Ishikawa (cell line): ENCODE measurements around the gene CNN3.

ENCODE experiments used
- CEBPB ChIP-seq: IDR thresholded peaks from 2 replicates; pipeline ENCODE4 v1.6.1; 2012
- EGR1 ChIP-seq: IDR thresholded peaks from 2 replicates; pipeline ENCODE4 v1.6.1; 2012
- EP300 ChIP-seq: IDR thresholded peaks from 2 replicates; pipeline ENCODE4 v1.6.1; 2012; ENCODE audit warnings: borderline replicate concordance
- RAD21 ChIP-seq: IDR thresholded peaks from 2 replicates; pipeline ENCODE4 v1.6.1; 2012; ENCODE audit warnings: low read depth
- TEAD4 ChIP-seq: IDR thresholded peaks from 2 replicates; pipeline ENCODE4 v1.6.1; 2012
- ZBTB7A ChIP-seq: IDR thresholded peaks from 2 replicates; pipeline ENCODE4 v1.6.1; 2012; ENCODE audit warnings: low read depth
- TF ChIP-seq, protein P1 (sequence below): IDR thresholded peaks from 2 replicates; pipeline ENCODE4 v1.6.1; 2012
- TF ChIP-seq, protein P2 (sequence below): IDR thresholded peaks from 2 replicates; pipeline ENCODE4 v1.6.1; 2012

DNA sequence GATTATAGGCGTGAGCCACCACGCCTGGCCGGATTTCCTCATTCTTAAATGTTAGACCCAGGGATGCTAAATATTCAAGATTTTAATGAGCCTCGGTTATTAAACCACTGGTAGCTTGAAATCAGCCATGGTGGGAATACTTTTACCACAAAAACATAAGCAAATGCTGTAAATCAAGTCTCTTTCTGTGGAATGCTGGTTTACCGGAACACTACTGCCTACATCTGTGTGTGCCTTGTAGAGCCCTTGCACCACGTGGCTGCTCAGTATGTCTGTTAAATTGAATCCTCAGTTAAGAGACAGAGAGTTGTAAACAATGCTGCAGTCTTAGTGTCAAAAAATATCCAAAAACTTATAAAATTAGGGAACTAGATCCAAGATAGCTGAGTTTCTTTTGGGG lies 26.8 kb upstream of the CNN3 start:
- TF ChIP-seq EGR1, result no peak
- no peak for TF ChIP-seq CEBPB
- TF ChIP-seq, protein P1, sequence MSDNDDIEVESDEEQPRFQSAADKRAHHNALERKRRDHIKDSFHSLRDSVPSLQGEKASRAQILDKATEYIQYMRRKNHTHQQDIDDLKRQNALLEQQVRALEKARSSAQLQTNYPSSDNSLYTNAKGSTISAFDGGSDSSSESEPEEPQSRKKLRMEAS, result no peak
- TF ChIP-seq TEAD4, result no peak
- TF ChIP-seq, protein P2, sequence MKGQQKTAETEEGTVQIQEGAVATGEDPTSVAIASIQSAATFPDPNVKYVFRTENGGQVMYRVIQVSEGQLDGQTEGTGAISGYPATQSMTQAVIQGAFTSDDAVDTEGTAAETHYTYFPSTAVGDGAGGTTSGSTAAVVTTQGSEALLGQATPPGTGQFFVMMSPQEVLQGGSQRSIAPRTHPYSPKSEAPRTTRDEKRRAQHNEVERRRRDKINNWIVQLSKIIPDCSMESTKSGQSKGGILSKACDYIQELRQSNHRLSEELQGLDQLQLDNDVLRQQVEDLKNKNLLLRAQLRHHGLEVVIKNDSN, result no peak
- TF ChIP-seq RAD21, result no peak
- TF ChIP-seq EP300, result no peak
- no peak for TF ChIP-seq ZBTB7A
